NCI-H2081 treated with DMSO at 0.1 percent for 48 hours (cell line): ENCODE measurements around the gene STK24.
"Not testable (repeated sequence)": the region's sequence is repeated elsewhere in the genome, so short reads cannot be mapped to it uniquely, and the experiment has no call there.

Experiments
- DNase-seq: peaks from one replicate; lab custom pipeline; 2025; lab: John Stamatoyannopoulos, UW

The STK24 gene

DNA sequence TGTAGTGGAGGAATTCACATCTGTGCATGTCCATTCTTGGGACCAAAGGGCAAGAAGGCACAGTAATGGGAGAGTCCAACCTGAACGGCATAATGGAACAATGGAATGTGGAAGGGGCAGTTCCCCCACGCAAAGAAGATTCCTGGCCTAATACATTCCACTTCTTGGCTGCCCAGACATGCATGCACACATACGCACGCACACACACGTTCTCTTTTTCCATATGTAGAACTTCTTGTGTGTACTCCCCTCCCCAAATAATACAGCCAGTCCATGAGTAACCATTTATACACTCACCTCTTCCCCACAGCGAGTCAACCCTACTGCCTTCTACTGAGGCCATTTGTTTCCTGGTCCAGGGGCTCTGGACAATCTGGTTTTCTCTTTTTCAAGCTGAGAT lies 6.0 kb upstream of the STK24 start:
- DNase-seq: no peak

DNA sequence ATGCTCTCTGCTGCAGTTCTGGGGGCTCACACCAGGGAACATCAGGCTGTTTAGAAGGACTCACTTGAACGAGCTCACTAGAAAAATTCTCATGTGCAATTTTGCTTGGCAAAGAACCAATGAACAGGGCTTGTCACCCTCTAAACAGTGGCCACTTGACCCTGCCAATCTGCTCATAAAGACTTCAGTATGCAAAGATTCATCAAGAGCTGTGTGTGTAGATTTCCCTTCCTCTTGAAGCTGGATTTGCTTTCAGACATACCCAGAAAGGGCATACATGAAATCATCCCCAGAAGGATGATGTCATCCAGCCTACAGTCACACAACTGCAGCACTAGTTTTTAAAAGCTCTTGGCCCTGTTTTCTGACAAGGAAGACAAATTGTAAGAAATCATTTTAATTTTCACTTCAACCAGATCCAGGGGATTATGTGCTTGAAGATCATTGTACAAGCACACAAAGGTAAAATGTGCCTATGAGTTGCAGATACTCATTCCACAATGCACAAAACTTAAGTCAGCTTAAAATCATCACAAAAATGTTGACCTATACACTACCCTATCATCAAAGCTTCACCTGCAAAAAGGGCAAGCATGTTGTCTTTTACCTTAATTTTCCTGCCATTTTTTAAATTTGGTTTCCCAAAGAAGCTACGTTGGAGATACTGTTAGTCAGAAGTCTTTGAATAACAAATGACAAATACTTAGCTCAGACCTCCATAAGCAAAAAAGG lies 5.2 kb upstream of the STK24 start:
- DNase-seq: no peak

DNA sequence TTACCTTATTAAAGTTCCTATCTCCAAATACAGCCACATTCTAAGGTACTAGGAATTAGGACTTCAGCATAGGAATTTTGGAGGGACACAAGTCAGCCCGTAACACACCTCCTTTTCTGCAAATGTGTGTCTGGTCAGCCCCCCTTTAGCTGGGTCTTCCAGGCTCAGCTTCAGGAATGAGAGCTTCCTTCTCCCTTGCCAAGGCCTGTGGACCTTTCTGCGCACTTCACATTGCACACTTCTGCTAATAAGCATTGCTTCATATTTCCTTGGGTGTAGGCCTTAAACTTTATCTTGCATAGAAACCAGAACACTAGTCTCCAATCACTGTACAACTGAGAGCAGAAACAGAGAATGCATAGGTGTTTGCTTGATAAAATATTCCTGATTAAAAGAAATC lies 4.5 kb upstream of the STK24 start:
- no peak for DNase-seq

DNA sequence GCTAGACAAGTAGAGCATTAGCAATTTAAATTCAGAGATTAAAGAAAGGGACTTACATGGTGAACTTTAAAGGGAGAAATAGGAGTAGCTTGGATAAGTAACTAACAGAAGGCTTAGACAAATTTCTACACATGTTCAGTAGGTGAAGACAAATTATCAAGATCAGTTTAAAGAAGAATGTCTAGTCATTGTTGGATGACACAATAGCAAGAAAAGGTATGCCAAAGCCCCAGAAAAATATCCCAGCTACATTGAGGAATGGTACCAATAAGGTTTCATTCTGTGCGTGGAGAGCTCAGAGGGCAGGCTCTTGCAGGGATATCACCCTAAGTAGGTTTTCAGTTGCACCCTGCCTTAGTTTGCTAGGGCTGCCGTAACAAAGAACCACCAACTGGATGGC lies 3.5 kb upstream of the STK24 start:
- DNase-seq: no peak

DNA sequence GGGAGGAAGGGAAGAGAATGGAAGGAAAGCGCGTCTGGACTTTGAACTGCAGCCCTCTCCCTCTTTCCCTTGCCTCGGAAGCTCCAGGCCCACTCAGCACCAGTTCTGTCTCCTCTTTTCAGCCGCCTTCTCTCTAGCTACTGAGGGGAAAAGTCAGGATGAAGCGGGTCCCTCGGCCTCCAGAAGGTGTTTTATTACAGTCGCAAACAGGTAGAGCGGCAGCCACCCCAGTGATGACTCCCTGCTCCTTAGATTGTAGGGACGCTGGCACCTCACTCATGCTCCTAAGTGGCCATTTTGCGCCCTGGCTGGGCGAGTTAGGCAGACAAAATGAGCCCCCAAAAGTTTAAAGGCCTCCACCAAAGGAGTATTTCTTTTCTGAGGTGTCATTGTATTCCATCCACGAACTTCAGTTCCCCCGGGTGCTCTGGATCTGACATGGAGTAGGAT lies 954 bp upstream of the STK24 start:
- DNase-seq: no peak

DNA sequence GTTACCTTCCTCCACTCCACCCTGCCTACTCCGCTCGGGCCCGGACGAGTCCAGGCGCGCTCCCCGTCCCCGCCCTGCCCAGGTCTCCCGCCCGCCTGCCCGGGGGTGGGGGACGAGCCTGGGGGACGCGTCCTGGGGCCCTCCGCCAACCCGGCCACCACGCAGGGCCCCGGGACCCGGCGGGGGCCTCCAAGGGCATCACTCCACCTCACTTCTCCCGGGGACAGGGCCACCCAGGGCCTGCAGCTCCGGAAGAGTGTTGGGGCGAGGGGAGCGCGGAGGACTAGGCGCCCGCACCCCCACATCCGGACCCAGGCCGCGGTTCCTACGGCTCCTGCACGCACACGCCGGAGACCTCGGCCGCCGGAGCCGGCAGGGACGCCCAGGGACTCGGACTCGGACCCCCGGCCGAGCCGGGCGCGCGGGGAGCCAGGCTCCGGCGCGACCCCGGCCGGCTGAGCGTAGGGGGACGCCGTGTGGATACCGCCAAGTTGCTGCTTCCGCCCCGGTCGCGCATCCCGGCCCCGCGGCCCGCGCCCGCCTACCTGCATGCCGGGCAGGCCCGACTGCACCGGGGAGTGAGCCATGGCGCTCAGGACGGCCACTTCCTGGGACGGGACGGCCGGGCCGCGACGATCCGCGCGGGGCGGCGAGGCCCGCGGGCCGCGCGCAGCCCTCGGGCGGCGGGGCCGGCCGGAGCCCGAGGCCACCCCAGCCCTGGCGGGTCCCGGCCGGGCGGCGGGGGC lies 534 bp downstream of the STK24 start:
- DNase-seq: no peak

DNA sequence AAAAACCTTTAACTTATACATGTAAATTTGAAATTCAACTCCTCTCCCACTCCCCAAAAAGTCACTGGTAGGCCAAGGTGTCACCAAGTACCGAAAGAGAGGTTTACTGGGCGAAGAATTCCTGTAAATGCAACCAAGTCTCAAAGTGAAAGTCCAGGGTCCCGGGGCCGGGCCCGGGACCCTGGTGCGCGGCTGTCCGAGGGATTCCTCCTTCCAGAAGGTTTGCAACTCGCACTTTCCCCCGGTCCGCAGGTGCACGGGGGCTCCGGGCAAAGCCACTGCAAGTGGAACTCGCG lies 1.1 kb downstream of the STK24 start:
- no peak for DNase-seq

DNA sequence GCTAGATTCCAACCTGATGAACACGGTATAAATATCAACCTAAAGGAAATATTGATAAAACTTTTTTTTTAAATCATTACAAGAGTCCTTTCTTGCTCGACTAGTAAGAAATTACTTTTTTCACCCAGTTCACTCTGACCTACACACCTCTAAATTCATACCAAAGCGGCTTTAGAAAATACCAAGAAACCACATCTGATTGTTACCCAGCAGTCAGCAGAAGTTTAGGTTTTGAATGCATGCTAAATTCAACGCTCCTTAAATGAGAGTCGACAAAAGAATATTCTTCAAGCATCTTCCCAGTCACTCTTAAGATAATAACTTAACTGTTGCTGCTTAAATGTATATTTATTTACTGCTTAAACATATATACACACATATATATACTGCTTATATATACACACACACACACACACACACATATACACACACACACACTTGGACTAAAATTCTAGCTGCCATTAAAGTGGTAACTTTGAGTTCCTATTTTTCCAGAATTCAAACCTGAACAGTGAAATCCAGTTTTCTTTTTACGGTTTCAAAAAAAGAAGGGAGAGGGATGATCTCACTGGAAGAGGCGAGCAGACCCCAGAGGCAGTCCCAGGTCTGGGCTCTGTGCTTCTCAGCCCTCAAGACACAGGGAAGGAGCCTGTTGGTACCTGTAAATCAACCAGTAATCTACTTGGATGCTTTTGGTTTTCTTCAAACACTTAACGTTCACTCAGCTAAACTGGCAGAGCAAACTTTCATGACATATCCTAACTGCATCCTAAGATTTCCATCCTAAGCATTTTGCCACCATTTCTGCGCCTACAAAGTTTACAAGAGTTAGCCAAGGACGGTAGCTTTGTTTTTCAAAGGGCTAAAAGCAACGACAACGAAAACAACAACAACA lies 1.7 kb downstream of the STK24 start:
- DNase-seq: no peak

DNA sequence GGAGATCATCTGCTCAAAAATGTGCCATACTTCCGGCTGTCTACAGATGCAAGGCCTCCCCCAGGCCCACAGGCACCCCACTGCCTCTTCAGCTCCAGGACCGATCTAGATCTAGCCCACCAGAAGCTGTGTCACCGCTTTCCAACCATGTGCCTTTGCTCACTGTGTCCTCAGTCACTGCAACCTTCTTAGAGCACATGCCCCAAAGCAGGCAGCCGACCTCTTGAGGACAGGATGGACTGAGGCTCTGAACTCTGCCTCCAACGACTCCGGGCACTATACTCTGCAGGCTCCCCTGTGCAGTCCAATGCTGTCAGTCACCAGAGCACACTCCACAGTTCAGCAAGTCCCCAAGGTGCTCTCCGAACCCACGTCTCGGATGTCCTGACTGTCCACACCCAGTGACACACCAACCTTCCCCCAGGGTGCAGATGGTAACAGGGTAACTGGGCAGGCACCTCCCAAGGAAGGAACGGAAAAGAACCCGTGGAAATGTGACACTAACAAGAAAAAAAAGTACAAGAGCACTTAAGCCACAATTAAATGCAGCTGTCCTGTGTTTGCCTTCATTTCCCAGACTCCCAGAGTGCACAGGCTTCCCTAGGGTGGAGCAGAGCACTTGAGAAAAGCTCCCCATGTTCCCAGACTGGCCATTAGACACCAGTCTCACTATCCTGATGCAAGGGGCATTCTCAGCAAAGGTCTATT lies 4.8 kb downstream of the STK24 start:
- DNase-seq: no peak

DNA sequence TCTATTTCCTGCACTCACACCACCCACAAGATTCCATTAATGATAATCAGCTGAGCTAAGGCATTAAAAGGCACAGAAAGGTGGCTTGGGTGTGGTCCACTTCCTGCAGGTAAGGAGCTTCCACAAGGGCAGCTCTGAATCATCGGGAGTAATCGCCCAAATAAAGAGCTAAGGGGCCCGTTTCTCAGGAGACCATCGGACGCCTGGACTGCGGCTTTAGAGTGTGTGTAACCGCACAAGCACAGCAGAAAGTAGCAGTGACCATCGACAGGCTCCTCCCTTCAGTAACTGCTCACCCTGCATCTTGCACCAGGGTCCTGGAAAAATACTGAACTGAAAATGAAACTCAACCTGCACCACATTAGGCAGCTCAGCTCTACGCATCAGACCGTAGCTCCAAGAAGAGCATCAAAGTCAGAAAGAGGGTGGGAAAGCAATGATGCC lies 6.0 kb downstream of the STK24 start:
- DNase-seq: no peak

DNA sequence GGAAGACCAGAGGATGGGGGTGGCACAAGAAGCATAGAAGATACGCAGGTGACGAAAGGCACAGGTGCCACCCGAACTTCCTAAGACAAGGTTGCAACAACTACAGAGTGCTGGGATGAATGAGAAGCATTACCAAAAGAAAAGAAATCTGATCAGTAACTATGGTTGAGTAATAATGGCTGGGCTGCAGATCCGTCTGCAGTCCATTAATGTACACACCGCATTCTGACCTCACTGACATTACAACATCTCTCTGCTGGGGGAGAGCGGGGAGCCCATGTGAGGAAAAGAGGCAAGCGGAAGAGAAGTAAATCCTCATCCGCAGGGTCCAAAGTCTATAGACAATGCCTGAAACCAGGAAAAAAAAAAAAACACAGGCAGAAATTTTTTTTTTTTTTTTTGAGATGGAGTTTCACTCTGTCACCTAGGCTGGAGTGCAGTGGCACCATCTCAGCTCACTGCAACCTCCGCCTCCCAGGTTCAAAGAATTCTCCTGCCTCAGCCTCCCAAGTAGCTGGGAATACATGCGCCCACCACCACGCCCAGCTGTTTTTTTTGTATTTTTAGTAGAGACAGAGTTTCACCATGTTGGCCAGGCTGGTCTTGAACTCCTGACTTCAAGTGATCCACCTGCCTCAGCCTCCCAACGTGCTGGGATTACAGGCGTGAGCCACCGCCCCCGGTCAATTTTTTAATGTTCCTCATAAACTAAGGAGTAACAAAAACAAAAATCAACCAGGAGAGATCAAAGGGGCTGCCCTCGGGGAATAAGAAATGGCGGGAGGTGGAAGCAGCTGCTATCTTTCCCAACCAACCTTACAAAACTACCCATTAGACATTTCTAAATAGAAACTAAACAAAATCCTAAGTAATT lies 7.2 kb downstream of the STK24 start:
- not testable (repeated sequence) for DNase-seq

DNA sequence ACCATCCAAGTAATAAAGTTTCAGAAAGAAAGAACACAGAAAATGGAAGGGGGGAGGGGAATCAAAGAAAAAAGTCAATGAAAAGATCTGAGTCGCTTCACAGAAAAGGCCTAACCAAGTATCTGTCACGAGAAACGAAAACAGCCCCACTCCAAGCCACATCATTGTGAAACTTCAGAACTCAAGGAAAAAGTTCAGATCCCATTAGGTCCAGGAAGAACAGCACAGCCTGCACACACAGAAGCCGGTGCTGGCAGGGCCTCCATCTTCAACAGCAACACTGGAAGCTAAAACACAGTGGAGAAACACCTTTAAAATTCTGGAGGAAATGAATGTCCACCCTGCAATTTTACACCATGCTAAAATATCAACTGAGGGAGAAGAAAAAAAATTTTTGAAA lies 8.0 kb downstream of the STK24 start:
- DNase-seq: no peak

DNA sequence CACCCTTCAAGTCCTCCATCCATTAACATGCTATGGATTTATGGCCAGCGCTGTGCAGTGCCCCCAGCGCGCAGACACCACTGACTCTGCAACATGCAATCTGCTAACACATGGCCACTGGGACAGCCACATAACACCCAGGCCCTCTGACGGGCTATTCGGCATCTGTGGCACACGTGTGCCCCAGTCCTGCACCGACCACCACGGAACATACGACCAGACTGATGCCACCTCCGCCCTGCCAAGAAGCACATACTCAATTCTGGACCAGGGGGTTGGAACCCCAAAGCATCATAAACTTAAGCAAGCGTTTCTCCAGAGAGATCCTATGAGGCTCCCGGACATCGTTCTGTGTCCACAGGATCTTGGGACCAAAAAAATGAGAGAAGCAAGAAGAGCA lies 9.8 kb downstream of the STK24 start:
- no peak for DNase-seq

DNA sequence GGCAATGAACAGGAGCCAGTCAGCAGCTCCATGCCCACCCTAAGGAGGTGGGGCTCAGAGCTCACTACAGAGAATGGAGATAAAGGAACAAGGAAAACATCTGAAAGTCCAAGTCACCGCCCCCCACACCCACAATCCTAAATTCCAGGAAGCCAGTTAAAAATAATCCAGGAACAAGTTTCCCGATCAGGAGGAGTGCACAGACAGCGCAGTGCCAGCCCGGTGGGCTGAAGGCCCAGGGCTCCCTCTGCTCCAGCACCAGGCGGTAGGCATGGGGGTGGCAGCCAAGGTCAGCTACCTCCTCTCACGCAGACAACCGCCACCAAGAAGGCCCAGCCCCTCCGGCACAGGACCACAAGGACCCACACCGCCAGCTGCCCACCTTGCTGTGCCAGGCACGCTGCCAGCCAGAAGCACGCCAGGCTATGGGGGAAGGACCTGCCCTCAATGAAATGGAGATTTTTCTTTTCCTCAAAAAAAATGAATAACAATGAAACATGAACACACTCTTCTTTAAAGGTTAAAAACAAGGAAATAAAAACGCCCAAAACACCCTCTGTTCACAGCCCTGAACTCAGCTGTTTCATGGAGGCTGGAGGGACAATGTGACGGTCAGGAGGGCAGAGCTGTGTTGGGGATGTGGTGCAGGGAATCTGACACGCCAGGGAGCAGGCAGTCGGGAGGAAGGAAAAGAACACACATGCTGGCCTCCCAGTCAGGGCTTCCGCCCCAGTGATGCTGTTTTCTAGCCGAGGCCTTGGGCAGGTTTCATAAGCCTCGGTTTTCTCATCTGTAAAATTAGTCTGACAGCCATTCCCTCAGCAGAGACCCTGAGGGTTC lies 11.0 kb downstream of the STK24 start:
- DNase-seq: no peak

DNA sequence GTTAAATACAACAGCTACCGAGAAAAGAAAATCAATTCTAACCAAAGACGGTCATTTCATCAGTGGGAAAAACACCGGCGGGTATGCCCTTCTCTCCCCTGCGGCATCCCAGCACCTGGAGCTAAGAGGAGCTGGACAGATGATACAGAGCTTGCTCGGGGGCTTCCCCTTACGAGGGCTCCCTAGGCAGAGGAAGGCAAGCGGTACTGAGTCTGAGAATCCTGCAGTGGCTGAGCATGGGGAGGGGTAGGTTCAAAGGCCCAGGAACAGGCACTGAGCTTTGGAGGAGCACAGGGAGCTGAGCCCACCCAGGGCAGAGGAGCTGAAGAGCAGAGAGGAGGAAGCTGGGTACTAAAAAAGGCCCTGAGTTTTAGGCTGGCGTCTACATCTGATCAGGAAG lies 12.7 kb downstream of the STK24 start:
- DNase-seq: no peak

DNA sequence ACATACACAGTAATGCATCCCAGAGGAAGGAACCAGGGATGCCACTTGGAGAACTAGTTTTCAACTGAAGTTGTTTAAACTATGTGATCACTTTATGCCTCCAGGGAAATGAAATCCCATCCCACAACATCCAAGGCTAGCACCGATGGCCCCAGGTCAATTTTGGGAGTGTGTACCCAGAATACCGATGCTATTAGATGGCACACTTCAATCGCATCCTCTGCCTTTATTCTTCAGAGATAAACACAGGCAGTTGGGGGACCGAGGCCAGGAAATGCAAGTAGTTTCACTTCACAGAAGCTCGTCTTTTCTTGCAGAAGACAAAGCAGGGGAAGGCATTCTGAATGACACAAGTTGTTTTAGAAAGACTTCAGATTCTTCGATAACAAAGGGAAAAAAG lies 13.8 kb downstream of the STK24 start:
- no peak for DNase-seq

DNA sequence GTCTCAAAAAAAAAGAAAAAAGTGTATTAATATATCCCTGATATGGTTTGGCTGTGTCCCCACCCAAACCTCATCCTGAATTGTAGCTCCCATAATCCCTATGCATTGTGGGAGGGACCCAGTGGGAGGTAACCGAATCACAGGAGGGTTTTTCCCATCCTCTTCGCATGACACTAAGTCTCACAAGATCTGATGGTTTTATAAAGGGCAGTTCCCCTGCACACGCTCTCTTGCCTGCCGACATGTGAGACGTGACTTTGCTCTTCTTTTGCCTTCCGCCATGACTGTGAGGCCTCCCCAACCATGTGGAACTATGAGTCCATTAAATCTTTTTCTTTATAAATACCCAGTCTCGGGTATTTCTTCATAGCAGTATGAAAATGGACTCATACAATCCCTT lies 17.7 kb downstream of the STK24 start:
- no peak for DNase-seq

DNA sequence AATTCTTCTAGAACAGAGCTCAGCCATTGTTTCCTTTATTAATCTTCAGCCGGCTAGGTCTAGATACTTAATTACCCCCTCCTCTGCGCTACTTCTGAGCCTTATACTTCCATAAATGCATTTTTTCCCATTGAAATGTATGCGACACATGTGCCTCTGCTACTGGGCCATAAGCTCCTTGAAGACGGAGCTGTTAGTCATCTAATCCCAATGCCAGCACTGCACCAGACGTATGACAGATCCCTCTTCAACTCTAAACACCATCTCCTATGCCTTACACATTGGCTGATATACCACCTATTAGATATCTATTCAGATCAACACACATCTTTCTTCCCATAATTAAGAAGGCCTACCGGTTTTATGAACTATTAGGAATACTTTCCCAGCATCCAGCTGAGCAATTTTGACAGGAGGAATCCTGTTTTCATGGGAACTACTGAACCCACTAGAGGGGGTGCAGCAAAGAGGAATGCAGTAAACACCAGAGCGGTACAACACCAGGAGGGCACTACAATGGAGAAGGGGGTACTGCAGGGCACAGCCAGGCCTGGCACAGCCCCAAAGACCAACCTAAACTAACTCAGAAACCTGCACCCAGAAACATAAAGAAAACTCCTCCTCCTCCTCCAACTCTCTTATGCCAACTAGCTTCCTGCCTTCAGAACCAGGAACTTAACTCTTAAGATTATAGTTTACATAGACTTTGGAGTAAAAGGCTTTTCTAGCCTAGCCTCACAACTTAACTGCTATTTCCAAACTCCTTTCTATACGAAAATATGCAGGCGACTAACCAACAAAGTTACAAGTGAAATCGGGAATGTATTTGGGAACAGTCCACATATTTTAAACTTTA lies 18.7 kb downstream of the STK24 start:
- no peak for DNase-seq

DNA sequence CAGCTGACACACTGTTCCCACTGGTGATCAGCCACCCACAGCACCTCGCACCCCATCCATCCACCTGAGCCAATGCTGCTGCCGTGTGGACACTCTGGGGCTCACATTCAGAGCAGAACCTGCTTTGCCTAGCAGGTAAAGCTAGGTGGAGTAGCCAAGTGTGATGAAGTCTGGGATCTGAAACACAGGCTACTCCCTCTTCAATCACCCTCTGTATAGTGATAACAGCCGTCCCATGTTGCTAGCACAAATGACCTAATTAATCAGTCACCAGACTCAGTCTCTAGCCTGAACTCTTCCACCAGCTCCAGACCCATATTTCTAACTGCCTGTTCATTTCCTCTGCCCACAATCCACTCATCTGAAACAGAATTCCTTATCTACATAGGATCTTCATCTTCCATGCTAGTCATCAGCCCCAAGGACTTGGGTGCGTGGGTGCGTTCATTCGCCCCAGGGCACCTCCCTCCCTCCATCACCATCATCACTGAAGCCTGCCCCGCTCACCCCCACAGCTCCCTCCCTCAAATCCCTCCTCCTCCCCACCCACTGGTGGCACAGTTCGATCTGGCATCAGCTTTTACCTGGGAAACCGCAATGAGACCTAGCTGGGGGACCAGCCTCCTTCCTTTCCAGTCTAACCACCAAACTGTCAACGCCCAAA lies 19.8 kb downstream of the STK24 start:
- DNase-seq: no peak
